GM19099 (cell line): ENCODE data around the gene FSTL4.

Source experiments
- POLR2A ChIP-seq: IDR thresholded peaks from 3 replicates; pipeline ENCODE4 v1.6.1; 2011; ENCODE audit warnings: low read depth; ENCODE audit not compliant: insufficient read length; ENCODE audit errors: extremely low read depth

The FSTL4 gene

GRCh38 chr5:133243196-133243595 is 369.1 kb downstream of the FSTL4 start:
- TF ChIP-seq POLR2A = no peak

- TF ChIP-seq POLR2A = no peak
These were observed 370.0 kb downstream of the FSTL4 start for GRCh38 chr5:133242221-133242835.

GRCh38 chr5:133241179-133242092 is 370.9 kb downstream of the FSTL4 start:
- no peak for TF ChIP-seq POLR2A

GRCh38 chr5:133240425-133241091 is 371.8 kb downstream of the FSTL4 start:
- no peak for TF ChIP-seq POLR2A

GRCh38 chr5:133238426-133239205 is 373.7 kb downstream of the FSTL4 start:
- TF ChIP-seq POLR2A = no peak

- no peak for TF ChIP-seq POLR2A
These were observed 375.4 kb downstream of the FSTL4 start for GRCh38 chr5:133236976-133237375.

GRCh38 chr5:133236541-133236951 is 375.8 kb downstream of the FSTL4 start:
- no peak for TF ChIP-seq POLR2A

GRCh38 chr5:133235696-133236426 is 376.5 kb downstream of the FSTL4 start:
- no peak for TF ChIP-seq POLR2A

GRCh38 chr5:133234911-133235310 is 377.4 kb downstream of the FSTL4 start:
- no peak for TF ChIP-seq POLR2A

- no peak for TF ChIP-seq POLR2A
These were observed 378.1 kb downstream of the FSTL4 start for GRCh38 chr5:133234273-133234672.

- no peak for TF ChIP-seq POLR2A
These were observed 378.7 kb downstream of the FSTL4 start for GRCh38 chr5:133233616-133234015.

- TF ChIP-seq POLR2A = no peak
These were observed 379.4 kb downstream of the FSTL4 start for GRCh38 chr5:133232911-133233310.

GRCh38 chr5:133232435-133232834 is 379.9 kb downstream of the FSTL4 start:
- TF ChIP-seq POLR2A = no peak

- TF ChIP-seq POLR2A = no peak
These were observed 380.3 kb downstream of the FSTL4 start for GRCh38 chr5:133232011-133232410.

GRCh38 chr5:133230823-133231578 is 381.3 kb downstream of the FSTL4 start:
- no peak for TF ChIP-seq POLR2A
